GM18505 (cell line): Measurements from ENCODE around the gene EGFL7.

Experiments
- ATAC-seq: cut with Tn5 transposase; IDR thresholded peaks from one replicate; pipeline ENCODE4 v1.9.1; 2021; ENCODE audit not compliant: unreplicated experiment
- POLR2A ChIP-seq: IDR thresholded peaks from 4 replicates; pipeline ENCODE4 v1.6.1; 2011; ENCODE audit warnings: borderline replicate concordance; ENCODE audit not compliant: insufficient read depth, insufficient read length; ENCODE audit errors: extremely low read depth

EGFL7 gene

DNA sequence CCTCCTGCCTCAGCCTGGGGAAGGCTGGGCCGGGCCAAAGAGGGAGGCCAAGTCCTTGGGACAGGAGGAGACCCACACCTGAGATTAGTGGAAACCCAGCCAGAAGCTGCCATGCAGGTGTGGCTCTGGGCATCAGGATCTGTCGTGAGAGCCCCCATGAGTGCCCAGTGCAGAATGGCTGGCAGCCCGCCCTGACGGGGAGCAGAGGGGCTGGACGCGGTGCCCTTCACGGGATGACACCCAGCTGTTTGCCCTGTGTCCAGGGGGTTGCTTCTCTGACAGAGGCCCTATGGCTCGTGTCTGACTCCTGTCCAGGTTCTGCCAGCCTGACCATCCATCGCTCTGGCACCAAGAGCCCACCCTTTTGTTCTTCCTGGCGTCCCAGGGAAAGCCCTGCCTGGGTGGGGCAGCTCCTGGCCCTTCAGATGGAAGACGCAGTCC lies 58.2 kb downstream of the EGFL7 start:
- no peak for TF ChIP-seq POLR2A
- ATAC-seq: no peak

DNA sequence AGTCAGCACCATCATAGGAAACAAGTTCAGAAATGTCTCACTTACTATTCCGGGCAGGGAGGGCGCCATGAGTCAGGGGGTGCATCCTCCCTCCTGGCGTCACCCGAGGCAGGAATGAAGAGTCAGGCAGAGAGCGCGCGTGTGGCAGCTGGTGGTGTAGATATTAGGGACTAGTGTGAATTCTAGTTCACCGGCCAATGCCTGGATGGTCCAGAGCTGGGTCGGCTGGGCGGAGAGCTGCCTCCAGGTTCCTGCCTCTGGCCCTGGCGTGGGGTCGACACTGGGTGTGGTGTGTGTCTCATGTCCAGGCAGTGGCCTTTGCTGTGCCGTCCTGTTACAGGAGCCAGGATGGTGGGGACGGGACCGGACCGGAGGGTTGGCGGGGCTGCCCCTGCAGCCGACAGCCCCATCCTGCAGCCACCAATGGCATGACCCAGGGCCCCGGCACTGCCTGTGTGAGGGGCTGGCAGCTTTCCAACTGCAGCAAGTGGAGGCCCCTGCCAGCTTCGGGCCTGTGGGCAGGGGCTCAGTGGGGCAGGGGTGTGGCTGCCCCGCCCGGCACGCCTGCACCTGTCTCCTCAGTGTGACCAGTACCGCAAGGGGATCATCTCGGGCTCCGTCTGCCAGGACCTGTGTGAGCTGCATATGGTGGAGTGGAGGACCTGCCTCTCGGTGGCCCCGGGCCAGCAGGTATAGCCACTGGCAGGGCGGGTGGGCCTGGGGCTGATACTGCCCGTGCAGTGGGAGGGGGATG lies 58.8 kb downstream of the EGFL7 start:
- no peak for TF ChIP-seq POLR2A
- ATAC-seq: no peak
